Adrenal gland (tissue), 12 donors: ENCODE data around the gene ZNF76. TPM values are rescaled to one million over a fixed set of nuclear protein-coding genes. Genes with fewer than 3 reads are reported as not detected.
A peak's percentile ranks its signal among the peaks of the same experiment; 100 is the strongest.
"Not testable (repeated sequence)": the region's sequence is repeated elsewhere in the genome, so short reads cannot be mapped to it uniquely, and the experiment has no call there.

Experiments
- DNase-seq, 7 donors: peaks; one replicate each; pipeline ENCODE4 v3.0.0-alpha.2; 2019 to 2020
- H3K27ac ChIP-seq, 5 donors: fragments of 200-600 bp; sonication (generic) in 4 of 5; 1 replicate in 3 of 5; 2 replicates in 2 of 5; pipeline versions ENCODE4 v1.5.1 to v1.8.0; 2016 to 2020; ENCODE audit warnings: mild to moderate bottlenecking in 1 of 5
- H3K27me3 ChIP-seq: fragments of 200-600 bp; 2 replicates; pipeline ENCODE4 v1.8.0; 2021
- H3K36me3 ChIP-seq, 2 donors: fragments of 200-600 bp; replicated peaks in 1 of 2; 1 replicate in 1 of 2; 2 replicates in 1 of 2; pipeline versions ENCODE4 v1.5.1 to v1.8.0; 2018 to 2022
- H3K4me1 ChIP-seq, 2 donors: fragments of 200-600 bp; replicated peaks in 1 of 2; 1 replicate in 1 of 2; 2 replicates in 1 of 2; pipeline versions ENCODE4 v1.5.1 to v1.8.0; 2018 to 2021
- H3K4me3 ChIP-seq, 4 donors: fragments of 200-600 bp; sonication (generic) in 3 of 4; one replicate each; pipeline ENCODE4 v1.5.1; 2016 to 2018
- H3K9me3 ChIP-seq, 3 donors: fragments of 200-600 bp; sonication (generic) in 1 of 3; replicated peaks in 1 of 3; 1 replicate in 2 of 3; 2 replicates in 1 of 3; pipeline versions ENCODE4 v1.5.1 to v1.8.0; 2016 to 2021
- CTCF ChIP-seq, 6 experiments: fragments of 450-650 bp in 4 of 6; fragments of 200-600 bp in 2 of 6; sonication (generic) in 1 of 6; IDR thresholded peaks; 1 replicate in 5 of 6; 2 replicates in 1 of 6; pipeline versions ENCODE4 v1.5.1 to v1.8.0; 2016 to 2021; ENCODE audit warnings: antibody characterized with exemption in 6 of 6, mild to moderate bottlenecking in 2 of 6, moderate library complexity in 1 of 6
- POLR2A ChIP-seq, 2 donors: fragments of 450-650 bp; IDR thresholded peaks; one replicate each; pipeline ENCODE4 v1.6.1; 2017; ENCODE audit warnings: antibody characterized with exemption in 2 of 2, mild to moderate bottlenecking in 2 of 2, moderate library complexity in 1 of 2
- WGBS, 4 donors: extraction: QIAGEN DNeasy Blood & Tissue Kit in 2 of 4; methylation state at CpG; one replicate each; pipeline versions ENCODE4 v1.1.5 to v1.1.7; 2013 to 2017; 5-methylcytosine and 5-hydroxymethylcytosine counted together
- intact Hi-C, 2 donors: fragments of 100-400 bp; cut with DNase I; formaldehyde crosslinking; loops; one replicate each; pipeline versions ENCODE4 v1.14.1 to v1.15.0; 2022 to 2023
- polyA plus RNA-seq, 3 donors: library from polyadenylated mRNA; stranded (reverse); fragments of 200-250 nt in 2 of 3; fragments of 350-450 nt in 1 of 3; fragmentation: Illumina TruSeq in 1 of 3; extraction: RNeasy Lipid Tissue Mini Kit (QIAGEN cat#74804) in 1 of 3; gene quantifications; one replicate each; pipeline ENCODE4 v1.2.3, GENCODE V29; 2013 to 2014
- total RNA-seq, 9 donors: library from RNA; depleted of rRNA in 4 of 9; stranded (reverse); fragments of >200 nt in 4 of 9; fragments of 120-200 nt in 1 of 9; fragmentation: NEBNext Ultra II Directional in 1 of 9; extraction: Animal tissue kit (Norgen Biotek cat#: 25700) in 1 of 9; gene quantifications; one replicate each; pipeline versions ENCODE4 v1.1.0 to v1.2.4, GENCODE V29; 2013 to 2023
- donor health status: healthy with polysubstance abuse.
- donor health status: Bipolar disorder and iron deficiency.
- donor health status: DM: yes; HTN: yes; CAD: no.
- donor health status: DM: no; HTN: no; CAD: no.
- donor health status: DM: no; HTN: no; CAD: no.
- donor health status: DM: yes; HTN: yes; CAD: no.

The ZNF76 gene
- total and polyA plus RNA-seq, 12 donors = 25.3 to 185 (median 45.2) TPM

GRCh38 chr6:35320031-35320410 is 60.5 kb downstream of the ZNF76 start:
- Histone ChIP-seq H3K9me3 (no peaks in the 10 kb centered on the region), H3K36me3 (no peaks in the 10 kb centered on the region), H3K27ac (no peak overlapping the region), H3K27me3 (no peaks in the 10 kb centered on the region), H3K4me3 (no peak overlapping the region), H3K4me1 (peaks cover 5 to 10% of the 10 kb centered on the region in 2 donors)
- intact Hi-C loops = no loop called here
- WGBS, 4 donors = 92 to 98% (median 94%) methylated on average over 2 of the region's 2 CpGs
- no peak for DNase-seq
- TF ChIP-seq CTCF (IDR thresholded peaks at IDR 0.05) = no peak
- no peak for TF ChIP-seq POLR2A (IDR thresholded peaks at IDR 0.05)

- Histone ChIP-seq H3K4me3 (no peak overlapping the region), H3K27ac (no peak overlapping the region), H3K4me1 (peaks cover 5 to 10% of the 10 kb centered on the region in 2 donors), H3K36me3 (no peaks in the 10 kb centered on the region), H3K9me3 (no peaks in the 10 kb centered on the region), H3K27me3 (no peaks in the 10 kb centered on the region)
- no peak for TF ChIP-seq POLR2A (IDR thresholded peaks at IDR 0.05)
- intact Hi-C loops = no loop called here
- no peak for DNase-seq
- 82 to 95% (median 91%) methylated on average over 8 of the region's 8 CpGs for WGBS, 4 donors
These were observed 61.6 kb downstream of the ZNF76 start for GRCh38 chr6:35321091-35321490.

GRCh38 chr6:35327349-35328027 is 68.0 kb downstream of the ZNF76 start:
- Histone ChIP-seq H3K36me3 (no peaks in the 10 kb centered on the region), H3K4me3 (no peak overlapping the region), H3K9me3 (no peaks in the 10 kb centered on the region), H3K27me3 (no peaks in the 10 kb centered on the region), H3K27ac (no peak overlapping the region), H3K4me1 (no peaks in the 10 kb centered on the region)
- WGBS, 4 donors = 36 to 51% (median 44%) methylated on average over 5 to 7 of the region's 7 CpGs
- DNase-seq = peak; percentile 40 to 78 (median 63)
- TF ChIP-seq POLR2A (IDR thresholded peaks at IDR 0.05) = no peak
- peak; percentile 29 to 60 (median 53) for TF ChIP-seq CTCF (IDR thresholded peaks at IDR 0.05)
- intact Hi-C loops = no loop called here

- DNase-seq = peak in 1 of 7 donors; percentile 35
- Histone ChIP-seq H3K4me1 (no peaks in the 10 kb centered on the region), H3K9me3 (no peaks in the 10 kb centered on the region), H3K4me3 (no peak overlapping the region), H3K27ac (no peak overlapping the region), H3K27me3 (no peaks in the 10 kb centered on the region), H3K36me3 (no peaks in the 10 kb centered on the region)
- intact Hi-C loops = no loop called here
- no peak for TF ChIP-seq POLR2A (IDR thresholded peaks at IDR 0.05)
- TF ChIP-seq CTCF (IDR thresholded peaks at IDR 0.05) = no peak
- 86 to 100% (median 94%) methylated on average over 1 of the region's 1 CpG for WGBS, 4 donors
These were observed 68.7 kb downstream of the ZNF76 start for GRCh38 chr6:35328108-35328723.

- 85 to 95% (median 87%) methylated on average over 8 of the region's 8 CpGs for WGBS, 4 donors
- H3K27me3 ChIP-seq, H3K4me1 ChIP-seq, H3K27ac ChIP-seq, H3K36me3 ChIP-seq, H3K9me3 ChIP-seq, DNase-seq, H3K4me3 ChIP-seq, intact Hi-C loops: not testable (repeated sequence)
These were observed 69.4 kb downstream of the ZNF76 start for GRCh38 chr6:35328965-35329364.
